ENCODE data around the gene TOP1. TPM values are rescaled to one million over a fixed set of nuclear protein-coding genes. Genes with fewer than 3 reads are reported as not detected.

Gene TOP1
- total RNA-seq, 1 experiment from 2014 or later = 29.1 TPM

DNA sequence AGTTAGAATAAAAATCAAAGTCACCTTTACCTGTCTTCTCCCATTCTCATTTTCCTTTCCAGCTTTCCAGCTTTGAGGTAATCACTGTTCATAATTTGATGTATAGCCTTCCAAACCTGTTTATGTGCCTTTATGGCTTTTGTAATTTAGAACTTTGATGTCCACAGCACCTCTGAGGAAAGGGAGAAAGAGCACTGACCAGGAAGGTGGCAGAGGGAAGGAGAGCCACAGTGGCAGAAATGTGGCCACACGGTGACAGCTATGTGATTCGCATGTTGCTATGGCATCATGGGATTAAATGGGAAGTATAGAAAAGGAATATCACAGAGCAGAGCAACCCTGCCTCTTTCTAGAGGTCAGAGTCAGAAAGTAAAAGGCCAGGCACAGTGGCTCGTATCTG lies 57.0 kb downstream of the TOP1 start:
- Histone ChIP-seq H3F3A (ENCODE audit: low read length, unreplicated experiment) (peaks cover 4% of the 10 kb centered on the region), H3K79me2 (ENCODE audit: low read length) (0 out of 2 replicates have a peak, but pooled peaks cover 4% of the 10 kb centered on the region), H4K20me1 (ENCODE audit: low read length) (no peaks in the 10 kb centered on the region), H3K9me2 (replicated peaks; ENCODE audit: low read length) (no peaks in the 10 kb centered on the region), H2AFZ (ENCODE audit: low read length) (no peak overlapping the region), H3K4me3 (ENCODE audit: low read length) (no peak overlapping the region), H3K9me3 (ENCODE audit: low read length) (no peaks in the 10 kb centered on the region), H3K9ac (ENCODE audit: low read length) (no peak overlapping the region), H3K4me1 (ENCODE audit: insufficient read depth, low read length) (peaks cover 14% of the 10 kb centered on the region), H3K27ac (ENCODE audit: low read length) (no peak overlapping the region), H3K27me3 (ENCODE audit: low read length) (no peaks in the 10 kb centered on the region), H3K4me2 (ENCODE audit: low read length) (no peak overlapping the region), H3K36me3 (ENCODE audit: low read depth, low read length) (peaks cover 63% of the 10 kb centered on the region)
- POLR2A ChIA-PET (ENCODE audit: unreplicated experiment) = interaction anchor here (0.7 kb wide), 1 partner anchor 53 kb away, joined by 17 read pairs; no protein-coding TSS in a partner anchor
- intact Hi-C loops (cut with micrococcal nuclease) = no loop called here
- DNase-seq (no peak), ATAC-seq (no peak)
- CTCF ChIA-PET = no interaction called here
- no peak for TF ChIP-seq EZH2phosphoT487 (IDR thresholded peaks at IDR 0.05; ENCODE audit: borderline replicate concordance, low read length)
- TF ChIP-seq, protein P1, sequence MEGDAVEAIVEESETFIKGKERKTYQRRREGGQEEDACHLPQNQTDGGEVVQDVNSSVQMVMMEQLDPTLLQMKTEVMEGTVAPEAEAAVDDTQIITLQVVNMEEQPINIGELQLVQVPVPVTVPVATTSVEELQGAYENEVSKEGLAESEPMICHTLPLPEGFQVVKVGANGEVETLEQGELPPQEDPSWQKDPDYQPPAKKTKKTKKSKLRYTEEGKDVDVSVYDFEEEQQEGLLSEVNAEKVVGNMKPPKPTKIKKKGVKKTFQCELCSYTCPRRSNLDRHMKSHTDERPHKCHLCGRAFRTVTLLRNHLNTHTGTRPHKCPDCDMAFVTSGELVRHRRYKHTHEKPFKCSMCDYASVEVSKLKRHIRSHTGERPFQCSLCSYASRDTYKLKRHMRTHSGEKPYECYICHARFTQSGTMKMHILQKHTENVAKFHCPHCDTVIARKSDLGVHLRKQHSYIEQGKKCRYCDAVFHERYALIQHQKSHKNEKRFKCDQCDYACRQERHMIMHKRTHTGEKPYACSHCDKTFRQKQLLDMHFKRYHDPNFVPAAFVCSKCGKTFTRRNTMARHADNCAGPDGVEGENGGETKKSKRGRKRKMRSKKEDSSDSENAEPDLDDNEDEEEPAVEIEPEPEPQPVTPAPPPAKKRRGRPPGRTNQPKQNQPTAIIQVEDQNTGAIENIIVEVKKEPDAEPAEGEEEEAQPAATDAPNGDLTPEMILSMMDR (conservative IDR thresholded peaks at IDR 0.05; ENCODE audit: low read depth, low read length) = no peak
- no peak for TF ChIP-seq EZH2 (IDR thresholded peaks at IDR 0.05; ENCODE audit: low read length, unreplicated experiment)
- no TSS peak for BruUV-seq (replicated peaks)

DNA sequence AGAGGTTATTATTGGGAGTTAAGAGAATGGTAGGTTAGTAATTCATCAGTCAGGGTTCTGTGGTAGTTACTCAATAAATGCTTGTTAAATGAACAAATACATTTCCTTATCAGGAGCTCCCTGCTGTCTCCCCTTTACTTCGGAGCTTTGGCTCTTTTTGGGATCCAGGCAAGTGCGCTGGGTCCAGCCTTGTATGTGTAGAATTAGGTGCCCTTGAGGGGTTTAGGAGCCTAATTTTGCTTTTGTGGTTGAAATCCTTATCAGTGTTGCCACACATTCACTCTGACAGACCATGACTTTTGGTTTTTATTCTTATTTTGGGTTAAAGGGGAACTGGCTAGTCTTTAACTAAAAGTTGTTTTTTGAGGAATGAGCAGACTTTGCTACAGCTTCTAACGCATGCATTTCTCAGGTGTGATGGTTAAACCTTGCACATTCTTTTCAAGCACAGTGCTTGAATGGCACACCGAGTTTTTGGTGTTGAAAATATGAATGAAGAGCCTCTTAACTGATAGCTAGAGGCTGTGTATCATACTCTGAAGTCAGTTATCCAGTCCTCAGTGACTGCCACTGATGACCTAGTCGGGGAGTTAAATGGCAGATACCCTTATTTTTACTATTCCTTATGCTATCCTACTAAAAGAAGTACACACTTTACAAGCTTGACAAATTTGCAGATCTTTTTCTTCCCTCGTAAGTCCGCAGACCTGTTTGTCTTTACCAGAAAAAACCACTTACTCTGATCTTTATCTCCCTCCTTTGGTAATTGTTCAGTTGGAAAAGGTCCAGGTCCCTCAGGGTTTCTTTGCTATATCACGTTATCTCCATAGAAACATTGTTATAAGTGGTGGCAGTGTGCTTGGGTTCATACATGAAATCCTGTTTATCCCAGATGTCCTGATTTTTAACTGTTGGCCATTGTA lies 58.0 kb downstream of the TOP1 start:
- CTCF ChIA-PET = no interaction called here
- no TSS peak for BruUV-seq (replicated peaks)

More for the DNA sequence above, 58.0 kb downstream of the TOP1 start:
- Histone ChIP-seq H3K27me3 (ENCODE audit: low read length) (no peaks in the 10 kb centered on the region), H3K4me2 (ENCODE audit: low read length) (peak overlapping the region; percentile 32), H3K9me3 (ENCODE audit: low read length) (no peaks in the 10 kb centered on the region), H4K20me1 (ENCODE audit: low read length) (no peaks in the 10 kb centered on the region), H3K4me1 (ENCODE audit: insufficient read depth, low read length) (peaks cover 14% of the 10 kb centered on the region), H2AFZ (ENCODE audit: low read length) (no peak overlapping the region), H3K79me2 (ENCODE audit: low read length) (0 out of 2 replicates have a peak, but pooled peaks cover 4% of the 10 kb centered on the region), H3K9me2 (replicated peaks; ENCODE audit: low read length) (no peaks in the 10 kb centered on the region), H3K9ac (ENCODE audit: low read length) (no peak overlapping the region), H3K4me3 (ENCODE audit: low read length) (no peak overlapping the region), H3F3A (ENCODE audit: low read length, unreplicated experiment) (peaks cover 4% of the 10 kb centered on the region), H3K36me3 (ENCODE audit: low read depth, low read length) (peaks cover 55% of the 10 kb centered on the region), H3K27ac (ENCODE audit: low read length) (peak overlapping the region; percentile 63)
- intact Hi-C loops (cut with micrococcal nuclease) = no loop called here
- ATAC-seq (no peak; the same call in none of the 2 replicates), DNase-seq (peak; percentile 73)
- TF ChIP-seq, protein P1 (conservative IDR thresholded peaks at IDR 0.05; ENCODE audit: low read depth, low read length) = no peak
- no peak for TF ChIP-seq EZH2 (IDR thresholded peaks at IDR 0.05; ENCODE audit: low read length, unreplicated experiment)
- no peak for TF ChIP-seq EZH2phosphoT487 (IDR thresholded peaks at IDR 0.05; ENCODE audit: borderline replicate concordance, low read length)
- POLR2A ChIA-PET (ENCODE audit: unreplicated experiment) = no interaction called here

Data from PC-3 (cell line).